Stimulated activated CD4-positive, alpha-beta T cell treated with anti-CD3 and anti-CD28 coated beads, Interleukin-12 subunit alpha, Interleukin-12 subunit beta, amount 100 ng/mL, for 4 hours (primary cell): ENCODE results near the gene OSBPL5.
A peak's percentile ranks its signal among the peaks of the same experiment; 100 is the strongest.
"Not testable (repeated sequence)": the region's sequence is repeated elsewhere in the genome, so short reads cannot be mapped to it uniquely, and the experiment has no call there.

Experiments
- DNase-seq: peaks from one replicate; pipeline ENCODE4 v3.0.0-alpha.2; 2020

The OSBPL5 gene

GRCh38 chr11:3181725-3182461, 16.8 kb upstream of the OSBPL5 start:
- no peak for DNase-seq

DNA sequence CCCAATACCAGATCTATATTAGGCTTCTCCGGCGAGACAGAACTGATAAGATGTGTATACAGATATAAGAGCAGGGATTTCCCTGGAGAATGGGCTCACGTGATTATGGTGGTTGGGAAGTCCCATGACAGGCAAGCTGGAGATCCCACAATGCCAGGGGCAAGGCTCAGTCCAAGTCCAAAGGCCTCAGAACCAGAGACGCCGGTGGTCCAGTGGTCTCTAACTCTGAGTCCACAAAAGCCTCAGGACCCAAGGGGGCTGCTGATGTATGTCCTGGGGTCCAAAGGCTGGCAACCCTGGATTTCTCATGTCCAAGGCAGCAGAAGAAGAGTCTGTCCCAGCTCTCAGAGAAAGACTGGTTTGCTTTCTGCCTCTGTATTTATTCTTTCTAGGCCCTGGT, 15.8 kb upstream of the OSBPL5 start:
- DNase-seq = no peak

- no peak for DNase-seq
Observed at GRCh38 chr11:3178349-3178748, 13.2 kb upstream of the OSBPL5 start.

- DNase-seq = no peak
Observed at GRCh38 chr11:3177931-3178330, 12.8 kb upstream of the OSBPL5 start.

DNA sequence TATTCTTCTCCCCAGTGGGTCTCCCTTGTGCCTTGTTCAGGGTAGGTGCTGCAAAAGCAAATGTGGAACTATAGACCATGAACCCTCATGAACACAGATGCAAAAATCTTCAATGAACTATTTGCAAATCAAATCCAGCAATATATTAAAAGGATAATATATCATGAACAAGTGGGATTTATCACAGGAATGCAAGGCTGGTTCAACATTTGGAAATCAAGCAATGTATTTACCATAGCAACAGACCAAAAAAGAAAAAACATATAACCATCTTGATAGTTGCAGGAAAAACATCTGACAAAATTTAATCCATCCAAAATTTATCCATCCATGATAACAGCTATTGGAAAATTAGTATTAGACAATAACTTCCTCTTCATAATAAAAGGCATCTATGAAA, 11.4 kb upstream of the OSBPL5 start:
- no peak for DNase-seq

GRCh38 chr11:3175194-3175593, 10.1 kb upstream of the OSBPL5 start:
- DNase-seq = no peak

DNA sequence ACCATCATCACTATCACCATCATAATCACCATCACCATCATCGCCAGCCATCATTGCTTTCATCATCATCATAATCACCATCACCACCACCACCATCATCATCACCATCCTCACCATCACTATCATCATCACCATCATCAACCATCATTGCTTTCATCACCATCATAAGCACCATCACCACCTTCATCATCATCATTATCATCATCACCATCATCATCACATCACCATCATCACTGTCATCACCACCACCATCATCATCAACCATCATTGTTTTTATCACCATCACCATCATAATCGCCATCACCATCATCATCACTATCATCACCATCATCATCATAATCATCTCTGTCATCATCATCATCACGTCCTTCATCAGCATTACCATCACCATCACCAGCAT, 9.3 kb upstream of the OSBPL5 start:
- DNase-seq = no peak

- no peak for DNase-seq
Observed at GRCh38 chr11:3173795-3174194, 8.7 kb upstream of the OSBPL5 start.

GRCh38 chr11:3171931-3172560, 6.9 kb upstream of the OSBPL5 start:
- no peak for DNase-seq

GRCh38 chr11:3170756-3171650, 5.9 kb upstream of the OSBPL5 start:
- DNase-seq = no peak

DNA sequence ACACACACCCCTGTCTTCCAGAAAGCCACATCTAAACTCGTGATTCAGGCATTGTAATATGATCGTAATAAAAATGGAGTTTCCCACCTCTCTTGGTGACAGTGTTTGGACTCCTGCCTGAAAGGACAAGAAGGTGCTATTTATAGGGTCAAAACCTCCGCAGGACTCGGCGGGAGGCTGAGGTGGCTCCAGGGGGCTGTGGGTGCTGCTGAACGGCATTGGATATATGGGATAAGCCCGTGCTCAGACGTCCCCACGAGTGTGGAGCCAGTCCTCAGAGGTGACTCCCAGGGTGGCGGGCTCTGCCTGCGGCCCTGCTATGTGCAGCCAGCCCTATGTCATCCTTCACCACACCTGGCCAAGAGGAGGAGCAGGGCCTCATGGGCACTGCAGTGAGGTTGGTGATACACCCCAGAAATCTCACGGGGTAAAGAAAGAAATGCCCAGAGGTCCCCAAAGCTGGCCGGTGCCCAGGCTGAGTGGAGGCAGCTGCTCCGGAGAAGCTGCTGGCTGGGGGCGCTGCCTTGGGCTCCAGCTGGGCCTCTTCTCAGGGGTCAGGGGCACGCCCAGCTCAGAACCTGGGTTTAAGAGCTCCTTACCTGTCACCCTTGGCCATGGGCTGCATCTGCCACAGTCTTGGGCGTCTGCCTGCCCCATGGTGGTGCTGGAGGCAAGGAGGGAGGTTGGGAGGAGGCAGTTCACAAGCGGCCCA, 5.1 kb upstream of the OSBPL5 start:
- DNase-seq = no peak

- peak; percentile 24 for DNase-seq
Observed at GRCh38 chr11:3169255-3170043, 4.3 kb upstream of the OSBPL5 start.

GRCh38 chr11:3168742-3169254, 3.7 kb upstream of the OSBPL5 start:
- not testable (repeated sequence) for DNase-seq

DNA sequence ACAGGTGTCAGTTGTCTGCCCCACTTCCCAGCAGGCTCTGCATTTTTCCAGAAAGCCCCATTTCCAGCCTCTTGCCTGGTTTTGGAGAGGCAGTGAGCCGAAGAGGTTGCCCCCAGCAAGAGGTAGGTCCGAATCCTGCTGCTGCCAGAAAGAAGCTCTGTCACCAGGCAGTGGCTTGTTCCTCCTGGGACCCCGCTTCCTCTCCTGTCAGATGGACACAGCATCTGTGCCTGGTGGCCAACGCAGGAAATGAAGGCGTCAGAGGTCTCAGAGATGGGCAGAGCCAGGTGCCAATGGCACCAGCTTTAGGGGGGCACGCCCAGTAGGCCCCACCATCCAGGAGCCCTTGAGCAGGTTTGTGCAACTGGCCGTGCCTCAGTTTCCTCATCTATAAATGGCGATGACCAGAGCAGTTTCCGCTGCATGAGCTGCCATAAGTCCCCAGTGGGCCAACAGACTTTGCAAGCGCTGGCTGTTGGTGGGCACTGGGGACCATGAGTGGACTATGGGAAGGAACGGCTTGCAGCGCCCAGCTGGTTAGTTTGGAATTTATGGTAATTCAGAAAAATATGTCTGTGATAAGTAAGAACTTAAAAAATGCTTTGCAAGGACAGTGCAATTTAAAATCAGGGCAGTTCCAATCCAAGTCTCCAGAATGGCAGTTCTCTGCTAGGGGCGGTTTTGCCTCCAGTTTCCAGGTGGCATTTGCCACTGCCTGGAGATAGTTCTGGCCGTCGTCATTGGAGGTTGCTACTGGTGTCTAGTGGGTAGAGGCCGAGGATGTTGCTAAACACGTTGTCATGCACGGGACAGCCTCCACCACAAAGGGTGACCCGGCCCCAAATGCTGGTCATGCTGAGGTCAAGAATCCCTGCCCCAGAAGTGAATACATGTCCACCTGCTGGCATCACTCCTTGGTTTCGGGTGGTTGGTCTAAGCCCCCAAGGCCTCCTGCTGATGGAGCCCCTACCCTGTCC, 2.3 kb upstream of the OSBPL5 start:
- no peak for DNase-seq

DNA sequence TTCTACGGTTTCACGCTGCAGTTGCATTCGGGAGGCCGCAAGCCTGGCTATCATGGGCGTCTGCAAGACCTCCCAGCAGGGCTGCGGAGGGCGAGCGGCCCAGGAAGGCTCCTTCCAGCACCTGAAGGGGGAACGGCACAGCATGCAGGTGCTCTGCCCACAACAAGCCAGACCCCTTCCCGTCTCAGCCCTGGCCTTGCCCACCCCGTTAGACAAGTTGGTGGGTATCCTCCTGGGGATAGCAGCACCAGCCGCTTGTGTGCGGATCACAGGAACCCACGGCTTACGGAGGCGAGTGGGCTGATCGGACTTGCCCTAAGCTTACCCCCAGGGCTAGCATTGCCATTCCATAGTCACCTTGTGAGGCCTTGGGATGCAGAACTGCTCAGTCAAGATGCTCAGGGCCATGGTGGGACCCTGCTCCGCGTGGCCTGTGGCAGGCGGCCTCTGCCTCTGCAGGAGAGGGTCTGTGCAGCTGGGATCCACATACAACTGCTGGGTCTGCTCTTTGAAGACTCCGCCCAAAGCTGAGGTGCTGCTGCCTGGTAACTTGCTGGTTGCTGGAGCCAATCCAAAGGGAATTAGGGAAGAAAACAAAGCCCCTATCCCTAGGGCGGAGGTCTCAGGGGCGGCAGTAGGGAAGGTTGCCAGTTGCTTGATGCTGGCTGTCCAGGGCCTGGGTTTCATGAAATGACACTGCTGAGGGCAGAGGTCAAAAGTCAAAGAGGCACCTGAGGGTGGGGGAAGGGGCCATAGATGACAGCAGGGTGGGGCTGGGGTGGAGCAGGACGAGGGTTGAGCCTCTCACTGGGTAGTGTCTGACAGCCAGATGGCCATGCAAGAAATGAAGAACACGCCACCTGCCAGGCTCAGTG, 1.4 kb upstream of the OSBPL5 start:
- DNase-seq = no peak

DNA sequence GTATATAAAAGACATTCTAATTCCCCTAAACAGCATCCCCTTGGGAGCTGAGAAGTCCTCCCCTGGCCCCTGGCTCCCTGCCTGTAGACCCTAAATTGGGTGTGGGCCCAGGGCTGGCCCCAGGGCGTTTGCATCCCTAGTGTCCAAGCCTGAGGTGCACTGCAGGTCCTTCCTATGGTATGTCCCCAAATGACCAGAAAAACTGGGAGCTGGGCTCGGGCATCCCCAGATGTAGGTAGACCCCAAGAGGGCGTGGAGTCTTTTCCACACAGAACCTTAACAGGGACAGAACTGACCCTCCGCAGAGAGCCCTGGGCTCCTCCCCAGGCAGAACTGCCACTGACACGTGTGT, 782 bp upstream of the OSBPL5 start:
- DNase-seq = no peak

DNA sequence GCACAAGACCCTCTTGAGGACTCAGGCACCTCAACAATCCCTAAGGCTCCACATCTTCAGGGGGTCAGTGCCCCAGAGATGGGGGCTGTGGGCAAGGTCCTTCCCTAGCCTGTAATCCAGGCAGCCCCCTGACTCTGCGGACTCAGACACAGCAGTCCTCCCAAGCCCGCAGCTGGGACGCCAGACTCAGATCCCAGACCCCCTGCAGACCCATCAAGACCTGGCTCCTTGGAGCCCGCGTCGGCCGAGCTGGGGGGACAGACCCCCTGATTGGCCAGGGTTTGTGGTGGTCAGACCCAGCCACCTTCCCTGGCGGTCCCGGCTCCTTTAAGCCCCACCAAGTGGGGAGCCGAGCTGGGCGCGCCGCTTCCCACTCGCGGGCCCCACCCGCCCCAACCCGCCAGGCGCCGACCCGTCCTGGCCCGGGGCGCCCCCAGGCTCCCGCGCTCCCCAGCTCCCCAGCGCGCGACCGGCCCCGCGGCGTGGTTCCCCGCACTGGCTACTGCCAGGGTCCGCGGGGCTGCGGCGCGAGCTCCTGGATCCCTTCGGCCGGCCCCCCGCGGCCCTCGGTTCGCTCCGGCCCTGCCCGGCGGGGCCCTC, 458 bp downstream of the OSBPL5 start:
- DNase-seq = no peak

DNA sequence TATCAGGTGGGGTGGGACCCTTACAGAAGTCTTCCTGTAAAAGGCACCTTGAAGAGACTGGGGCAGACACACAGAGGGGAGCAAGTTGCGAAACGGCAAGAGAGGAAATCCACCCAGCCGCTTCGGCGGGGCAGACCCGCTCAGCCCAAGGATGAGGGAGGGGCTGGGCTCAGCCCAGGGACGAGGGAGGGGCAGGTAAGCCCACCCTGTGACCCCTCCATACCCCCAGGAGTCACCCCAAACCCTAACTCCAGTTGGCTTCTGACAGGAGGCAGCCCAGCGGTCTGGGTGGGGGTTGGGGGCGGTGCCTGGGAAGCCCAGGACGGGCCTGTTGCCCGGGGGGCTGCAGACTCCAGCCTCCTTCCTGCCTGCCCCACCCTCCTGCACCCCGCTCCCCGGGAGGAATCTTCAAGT, 965 bp downstream of the OSBPL5 start:
- no peak for DNase-seq

- no peak for DNase-seq
Observed at GRCh38 chr11:3163241-3163981, 1.7 kb downstream of the OSBPL5 start.
